Epidermal melanocyte (primary cell): ENCODE measurements around the gene CNPPD1.

ENCODE experiments used
- DNase-seq: peaks from one replicate; pipeline ENCODE4 v3.0.0; 2011; ENCODE audit warnings: low spot score; ENCODE audit not compliant: insufficient read length

Gene CNPPD1

GRCh38 chr2:219176818-219177551, at the start of gene CNPPD1:
CNPPD1 (minus strand) TSS chr2:219176925; CDS start chr2:219176828, 97 bp downstream.
- peak; percentile 60 for DNase-seq

DNA sequence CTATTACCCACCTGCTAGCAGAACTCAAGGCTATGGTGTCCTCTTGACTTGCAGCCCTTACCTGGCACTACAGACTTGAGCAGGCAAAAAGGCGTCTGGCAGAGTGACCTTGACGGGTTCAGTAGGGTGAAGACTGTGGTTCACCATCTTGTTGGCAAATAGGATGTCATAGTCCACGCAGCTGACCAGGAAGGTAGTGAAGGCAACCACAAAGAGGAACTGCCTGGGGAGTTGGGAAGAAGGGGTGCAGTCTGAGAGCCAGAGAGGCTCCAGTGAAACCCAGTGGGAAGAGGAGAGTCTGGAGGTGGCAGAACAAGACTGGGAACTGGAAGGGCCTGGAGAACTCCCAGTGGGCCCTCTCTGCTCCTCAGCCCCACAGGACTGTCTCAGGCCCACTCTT, 48.6 kb upstream of the CNPPD1 start:
- no peak for DNase-seq

GRCh38 chr2:219223831-219224610, 47.3 kb upstream of the CNPPD1 start:
- DNase-seq: no peak

GRCh38 chr2:219221957-219222518, 45.3 kb upstream of the CNPPD1 start:
- DNase-seq: no peak

DNA sequence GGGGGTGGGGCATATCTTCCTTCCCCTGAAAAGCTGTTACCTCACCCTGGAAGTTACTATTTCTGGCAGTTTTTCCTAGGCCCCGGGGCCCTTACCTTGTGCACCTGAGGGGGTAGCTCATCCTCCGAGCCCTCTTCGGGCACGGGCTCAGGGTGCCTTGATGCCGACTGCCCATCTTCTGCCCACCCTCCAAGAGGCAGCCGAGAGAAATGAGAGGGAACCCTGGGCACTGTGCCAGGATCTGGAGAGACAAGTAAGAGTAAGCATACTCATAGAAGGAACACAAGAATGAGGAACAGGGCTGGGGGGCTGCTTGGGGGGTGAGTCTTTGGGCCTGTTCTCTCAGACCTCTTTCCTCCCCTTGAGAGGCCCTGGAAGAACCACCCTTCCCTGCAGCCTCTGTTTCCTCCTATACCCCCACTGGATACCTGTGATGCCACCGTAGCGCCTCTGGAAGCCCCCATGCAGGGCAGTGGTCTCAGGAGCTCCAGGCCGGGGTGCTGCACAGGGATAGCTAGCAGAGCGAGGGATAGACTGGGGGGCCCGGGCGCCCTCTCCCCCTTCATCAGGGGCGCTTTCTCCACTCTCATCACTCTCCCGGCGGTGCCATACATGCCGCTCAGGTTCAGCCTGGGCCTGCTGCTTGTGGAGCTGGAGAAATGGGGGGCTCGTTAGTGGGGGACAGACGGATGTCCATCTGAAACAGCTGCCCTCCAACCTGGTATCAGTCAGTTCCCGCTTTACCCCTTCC, 44.1 kb upstream of the CNPPD1 start:
- no peak for DNase-seq

GRCh38 chr2:219219784-219220532, 43.2 kb upstream of the CNPPD1 start:
- DNase-seq: no peak

GRCh38 chr2:219218732-219219701, 42.3 kb upstream of the CNPPD1 start, which contains the start of gene ABCB6:
ABCB6 (minus strand) TSS chr2:219218958; CDS start chr2:219218673, 285 bp downstream.
- DNase-seq: peak; percentile 97

- DNase-seq: peak; percentile 53
Observed at GRCh38 chr2:219218217-219218731, 41.5 kb upstream of the CNPPD1 start.

GRCh38 chr2:219216535-219216915, 39.8 kb upstream of the CNPPD1 start:
- no peak for DNase-seq

GRCh38 chr2:219215871-219216534, 39.3 kb upstream of the CNPPD1 start:
- DNase-seq: no peak

GRCh38 chr2:219214786-219215185, 38.1 kb upstream of the CNPPD1 start:
- DNase-seq: no peak

GRCh38 chr2:219214141-219214540, 37.4 kb upstream of the CNPPD1 start:
- no peak for DNase-seq

DNA sequence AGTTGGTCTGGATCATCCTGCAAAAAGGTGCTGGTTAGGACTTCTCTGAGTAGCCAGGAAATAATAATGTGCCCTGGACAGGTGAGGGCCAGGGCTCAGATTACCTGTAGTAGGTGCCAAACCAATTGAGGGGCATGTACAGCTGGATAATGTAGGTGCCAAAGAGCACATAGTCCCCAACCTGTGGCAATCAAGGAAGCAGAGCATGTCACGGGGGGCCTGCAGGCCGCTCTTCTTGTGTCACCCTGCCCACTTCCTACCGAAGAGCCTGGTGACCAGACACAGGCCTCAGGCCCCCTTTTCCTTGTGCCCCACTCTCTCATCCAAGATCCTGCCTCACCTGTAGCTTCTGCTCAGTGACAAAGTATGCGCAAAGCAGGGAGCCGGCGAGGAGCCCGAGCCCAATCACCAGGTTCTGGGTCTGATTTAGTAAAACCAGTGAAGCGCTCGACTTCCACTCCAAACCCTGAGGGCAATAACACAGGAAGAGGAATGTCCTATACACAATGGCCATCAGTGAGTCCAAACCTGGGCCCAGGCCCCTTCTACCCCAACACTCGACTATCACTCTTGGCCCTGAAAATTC, 36.9 kb upstream of the CNPPD1 start:
- DNase-seq: no peak

DNA sequence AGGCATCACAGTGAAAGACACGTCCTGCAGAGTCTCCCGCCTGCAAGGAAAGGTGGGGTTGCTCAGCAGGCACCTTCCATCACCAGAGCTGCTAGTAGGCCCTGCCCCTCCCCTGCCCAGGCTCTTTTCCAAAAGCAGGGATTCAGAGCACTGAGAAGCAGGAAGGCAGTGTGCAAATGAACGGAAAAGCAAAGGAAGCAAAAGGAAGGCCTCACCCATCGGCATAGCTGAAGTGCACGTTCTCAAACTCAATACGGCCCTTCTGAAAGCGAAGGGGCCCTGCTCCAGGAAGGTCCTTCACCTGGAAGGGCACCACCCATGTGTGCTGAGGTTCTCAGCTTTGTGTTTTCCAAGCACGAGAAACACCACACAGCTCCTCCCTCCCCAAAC, 36.3 kb upstream of the CNPPD1 start:
- no peak for DNase-seq

DNA sequence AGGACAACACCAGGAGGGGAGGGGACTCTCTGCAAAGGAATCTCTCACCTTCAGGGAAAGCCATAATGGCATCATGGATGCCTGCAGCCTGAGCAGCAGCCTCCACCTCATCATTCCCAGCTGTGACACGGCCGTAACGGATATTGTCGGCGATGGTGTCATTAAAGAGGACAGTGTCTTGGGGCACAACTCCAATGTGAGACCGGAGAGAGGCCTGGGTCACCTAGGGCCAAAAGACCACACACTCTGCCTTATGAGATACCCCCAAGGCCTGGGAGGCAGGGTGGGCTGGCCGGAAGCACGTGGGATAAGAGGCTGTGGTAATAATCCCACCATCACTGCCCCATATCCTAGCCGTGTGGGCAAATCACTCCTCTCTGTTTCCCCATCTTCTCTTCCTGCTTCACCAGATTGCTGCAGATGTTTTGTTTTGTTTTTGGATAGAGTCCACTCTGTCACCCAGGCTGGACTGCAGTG, 34.2 kb upstream of the CNPPD1 start:
- DNase-seq: no peak

GRCh38 chr2:219210196-219210885, 33.6 kb upstream of the CNPPD1 start:
- no peak for DNase-seq

- DNase-seq: no peak
Observed at GRCh38 chr2:219209236-219210195, 32.8 kb upstream of the CNPPD1 start.
